DMS53 treated with DMSO at 0.1 percent for 48 hours (cell line): Measurements from ENCODE around the gene PRPF40B.

ENCODE experiments used
- DNase-seq: peaks from one replicate; lab custom pipeline; 2025; ENCODE audit not compliant: unreplicated experiment; lab: John Stamatoyannopoulos, UW

Gene PRPF40B

DNA sequence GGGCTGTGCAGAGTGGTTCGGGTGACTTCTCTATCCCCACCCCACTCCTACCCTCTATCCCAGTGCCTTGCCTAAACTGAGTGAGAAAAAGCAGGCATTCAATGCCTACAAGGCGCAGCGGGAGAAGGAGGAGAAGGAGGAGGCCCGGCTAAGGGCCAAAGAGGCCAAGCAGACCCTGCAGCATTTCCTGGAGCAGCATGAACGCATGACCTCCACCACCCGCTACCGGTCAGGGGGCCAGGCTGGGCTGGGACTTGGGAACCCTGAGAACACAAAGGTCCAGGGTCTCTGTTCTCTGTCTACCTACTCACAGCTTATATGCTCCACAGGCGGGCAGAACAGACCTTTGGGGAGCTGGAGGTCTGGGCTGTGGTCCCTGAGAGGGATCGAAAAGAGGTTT is 11.7 kb downstream of the PRPF40B start:
- DNase-seq = no peak

DNA sequence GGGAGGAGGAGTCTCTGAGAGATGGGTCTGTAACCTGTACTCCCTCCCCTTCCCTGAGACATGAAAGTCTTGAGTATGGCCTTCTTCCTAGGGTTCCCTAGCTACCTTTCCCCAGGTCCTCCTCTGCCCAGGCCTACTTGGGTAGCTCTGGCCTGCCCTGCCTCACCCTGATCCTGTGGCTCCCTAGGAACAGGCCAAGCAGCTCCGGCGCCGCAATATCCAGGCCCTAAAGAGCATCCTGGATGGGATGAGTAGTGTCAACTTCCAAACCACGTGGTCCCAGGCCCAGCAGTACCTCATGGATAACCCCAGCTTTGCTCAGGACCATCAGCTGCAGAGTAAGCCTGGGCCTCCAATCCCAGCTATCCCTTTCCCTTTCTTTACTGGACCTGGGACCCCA is 12.3 kb downstream of the PRPF40B start:
- DNase-seq = no peak

- no peak for DNase-seq
Measured at GRCh38 chr12:49636574-49636973, 13.2 kb downstream of the PRPF40B start.

DNA sequence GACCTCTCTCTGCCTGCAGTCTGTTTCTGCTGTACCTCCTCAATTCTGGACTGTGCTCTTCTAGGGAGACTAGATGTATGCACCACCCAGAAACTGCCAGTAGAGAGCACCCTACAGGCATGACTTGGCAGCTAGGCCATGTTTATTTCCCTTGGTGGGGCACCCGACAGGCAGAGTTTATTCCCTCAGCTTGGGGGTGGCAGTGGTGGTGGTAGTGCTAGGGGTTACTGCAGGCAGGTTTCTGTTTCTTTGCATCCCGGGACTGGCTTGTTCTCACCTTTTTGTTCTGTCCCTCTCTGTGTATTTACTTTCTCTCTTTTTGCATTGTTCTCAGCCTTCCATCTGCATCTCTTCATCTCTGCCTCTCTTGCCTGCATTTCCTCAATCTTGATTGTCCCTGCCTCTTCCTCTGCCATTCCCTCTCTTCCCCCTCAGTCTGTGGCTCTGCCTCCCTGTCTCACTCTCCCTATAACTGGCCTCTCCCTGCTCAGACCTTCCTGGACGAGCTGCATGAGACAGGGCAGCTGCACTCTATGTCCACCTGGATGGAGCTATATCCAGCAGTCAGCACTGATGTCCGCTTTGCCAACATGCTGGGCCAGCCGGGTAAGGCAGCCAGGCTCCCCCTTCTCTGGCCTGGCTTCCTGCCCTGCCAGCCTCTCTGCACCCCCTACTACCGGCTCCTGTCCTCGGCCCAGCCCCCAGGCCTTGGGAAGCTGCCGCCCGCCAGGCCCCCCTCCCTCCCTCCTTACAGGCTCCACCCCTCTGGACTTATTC is 13.8 kb downstream of the PRPF40B start:
- DNase-seq = peak; percentile 49

- DNase-seq = no peak
Measured at GRCh38 chr12:49641748-49642369, 18.5 kb downstream of the PRPF40B start.

DNA sequence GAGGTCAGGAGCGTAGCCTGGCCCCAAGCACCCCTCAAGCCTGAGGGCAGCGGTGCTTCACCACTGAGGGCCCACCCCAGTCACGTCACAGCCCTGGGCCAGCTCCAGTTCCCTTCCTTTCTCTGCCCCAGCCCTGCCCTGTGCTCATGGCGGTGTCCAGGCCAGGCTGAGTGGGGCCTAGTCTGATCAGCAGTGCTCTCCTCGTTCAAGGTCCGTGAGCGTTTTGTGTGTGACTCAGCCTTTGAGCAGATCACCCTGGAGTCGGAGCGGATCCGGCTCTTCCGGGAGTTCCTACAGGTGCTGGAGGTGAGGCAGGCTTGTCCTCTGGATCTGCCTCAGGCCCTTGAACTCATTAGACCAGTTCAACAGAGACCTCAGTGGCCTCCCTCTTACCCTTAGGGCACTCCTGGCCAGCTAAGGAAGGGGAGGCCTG is 19.0 kb downstream of the PRPF40B start:
- DNase-seq = no peak

DNA sequence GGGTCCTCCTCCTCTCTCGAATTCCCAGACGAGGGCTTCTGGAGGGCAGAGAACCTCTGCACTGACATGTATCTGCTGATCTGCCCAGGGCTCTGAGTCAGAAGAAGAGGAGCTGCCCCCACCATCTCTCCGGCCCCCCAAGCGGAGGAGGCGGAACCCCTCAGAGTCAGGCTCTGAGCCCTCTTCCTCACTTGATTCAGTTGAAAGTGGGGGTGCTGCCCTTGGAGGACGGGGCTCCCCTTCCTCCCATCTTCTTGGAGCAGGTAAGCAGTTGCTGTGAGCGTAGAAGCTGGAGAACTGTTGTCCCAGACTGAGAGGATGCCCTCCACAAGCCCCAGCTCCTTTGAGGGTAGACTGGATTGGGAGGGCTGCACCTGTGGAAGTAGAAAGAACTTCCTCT is 19.8 kb downstream of the PRPF40B start:
- DNase-seq = no peak

- no peak for DNase-seq
Measured at GRCh38 chr12:49643961-49644619, 20.7 kb downstream of the PRPF40B start.

- DNase-seq = peak; percentile 39
Measured at GRCh38 chr12:49644620-49644994, 21.2 kb downstream of the PRPF40B start.

- DNase-seq = no peak
Measured at GRCh38 chr12:49645146-49646039, 22.0 kb downstream of the PRPF40B start.

DNA sequence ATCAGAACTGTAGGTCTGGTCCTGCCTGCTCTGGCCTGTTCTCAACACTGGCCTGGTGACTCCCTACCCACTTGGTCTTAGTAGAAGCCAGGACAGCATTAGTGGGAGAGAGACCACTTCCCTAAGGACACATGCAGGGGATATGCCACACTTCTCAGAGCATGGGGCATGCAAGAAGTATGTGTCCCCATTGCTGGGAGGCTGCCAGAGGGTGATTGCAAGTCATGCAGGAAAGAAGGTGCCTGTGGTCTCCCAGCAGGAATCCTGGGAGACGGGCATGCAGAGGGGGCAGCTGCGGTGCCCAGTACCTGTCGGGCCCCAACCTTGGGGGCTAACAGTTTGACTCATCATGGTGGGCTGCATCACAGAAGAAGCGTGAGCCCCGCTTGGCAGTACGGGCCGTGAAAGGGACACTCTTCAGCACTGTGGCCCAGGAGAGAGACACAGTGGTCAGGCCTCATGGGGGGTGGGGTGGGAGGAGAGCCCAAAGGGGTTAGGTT is 23.0 kb downstream of the PRPF40B start:
- no peak for DNase-seq

- DNase-seq = no peak
Measured at GRCh38 chr12:49646871-49647654, 23.7 kb downstream of the PRPF40B start.

DNA sequence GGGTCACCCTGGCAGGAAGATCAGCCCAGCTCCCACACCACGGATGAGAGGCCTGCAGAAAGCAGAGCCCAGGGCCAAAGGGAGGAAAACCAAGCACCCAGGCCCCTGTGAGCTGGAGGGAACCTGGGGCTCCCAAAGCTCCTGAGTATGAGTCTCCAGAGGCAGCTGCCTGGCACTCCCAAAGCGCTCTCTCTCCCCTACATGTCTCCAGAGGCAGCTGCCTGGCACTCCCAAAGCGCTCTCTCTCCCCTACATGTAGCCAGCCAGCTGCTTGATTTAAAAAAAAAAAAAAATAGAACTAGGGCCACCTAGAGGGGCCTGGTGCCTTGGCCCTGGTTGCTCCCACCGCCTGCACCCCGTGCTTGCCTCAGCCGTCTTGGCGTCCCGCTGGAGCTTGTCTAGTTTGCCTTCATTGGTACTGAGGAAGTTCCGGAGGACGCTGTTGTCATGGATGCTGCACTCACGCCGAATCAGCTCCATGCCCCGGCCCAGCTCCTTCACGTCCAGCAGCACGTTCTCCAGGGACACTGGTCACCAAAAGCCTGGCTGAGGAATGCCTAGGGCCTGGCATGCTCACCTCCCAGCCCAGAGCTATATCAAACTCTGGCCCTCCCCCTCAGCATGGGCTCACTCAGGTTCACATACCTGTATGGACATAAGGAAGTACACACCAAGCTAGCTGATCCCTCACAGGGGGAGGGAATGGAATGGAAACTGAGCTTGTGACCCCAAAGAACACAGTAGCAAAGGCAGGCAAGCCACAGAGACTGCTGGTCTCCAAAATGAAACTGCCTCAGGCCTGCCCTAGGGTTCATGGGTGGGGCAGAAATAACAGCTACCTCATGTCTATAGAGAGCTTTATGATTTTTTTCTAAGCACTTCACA is 24.7 kb downstream of the PRPF40B start:
- no peak for DNase-seq

DNA sequence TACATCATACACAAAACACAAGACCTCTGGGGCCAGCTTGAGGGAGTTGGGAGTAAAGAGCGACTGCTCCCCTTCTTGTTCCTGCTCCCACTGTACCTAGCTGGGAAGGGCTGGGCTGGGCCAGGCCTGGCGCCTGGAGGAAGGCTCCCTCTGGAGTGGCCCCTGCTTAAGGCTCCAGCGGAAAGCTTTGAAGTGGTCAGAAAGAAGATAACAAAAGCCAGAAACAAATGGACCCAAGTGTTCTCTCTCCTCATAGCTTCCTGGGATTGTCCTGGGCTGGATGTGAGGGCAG is 25.3 kb downstream of the PRPF40B start:
- no peak for DNase-seq

- no peak for DNase-seq
Measured at GRCh38 chr12:49649445-49649844, 26.1 kb downstream of the PRPF40B start.

DNA sequence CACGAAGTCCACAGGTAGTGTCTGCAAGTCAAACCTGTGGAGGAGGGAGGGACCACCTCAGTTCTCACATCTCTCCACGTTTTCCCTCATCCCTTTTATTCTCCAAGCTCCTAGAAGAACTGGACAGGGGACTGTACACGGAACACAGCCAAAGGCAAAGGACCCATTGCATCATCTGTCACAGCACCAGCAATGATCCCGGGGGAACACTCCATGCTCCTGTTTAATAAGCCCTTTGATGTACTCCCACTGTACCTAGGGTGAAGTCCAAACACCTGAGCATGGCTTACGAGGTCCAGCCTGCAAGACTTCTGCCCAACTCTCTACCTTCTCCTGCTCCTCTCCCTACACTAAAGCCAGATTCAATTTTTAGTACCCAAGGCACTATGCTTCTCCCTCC is 26.5 kb downstream of the PRPF40B start:
- no peak for DNase-seq

DNA sequence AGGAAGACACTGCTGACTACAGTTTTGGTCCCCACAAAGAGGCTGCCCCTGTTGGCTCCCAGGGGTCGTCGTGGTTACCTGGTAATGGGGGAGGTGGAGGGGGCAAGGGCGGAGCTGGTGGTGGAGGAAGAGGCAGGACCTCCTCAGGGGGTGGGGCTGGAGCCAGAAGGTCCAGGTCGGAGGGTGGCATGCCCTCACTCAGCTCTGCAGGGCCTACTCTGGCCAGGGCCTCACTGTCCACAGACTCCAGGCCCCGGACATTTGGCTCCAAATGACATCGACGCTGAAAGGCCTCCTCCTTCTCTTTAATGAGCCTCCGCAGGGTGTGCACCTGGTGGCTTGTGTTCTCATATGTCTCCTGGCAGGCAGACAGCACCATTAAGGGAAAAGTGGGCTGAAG is 28.5 kb downstream of the PRPF40B start:
- DNase-seq = no peak

DNA sequence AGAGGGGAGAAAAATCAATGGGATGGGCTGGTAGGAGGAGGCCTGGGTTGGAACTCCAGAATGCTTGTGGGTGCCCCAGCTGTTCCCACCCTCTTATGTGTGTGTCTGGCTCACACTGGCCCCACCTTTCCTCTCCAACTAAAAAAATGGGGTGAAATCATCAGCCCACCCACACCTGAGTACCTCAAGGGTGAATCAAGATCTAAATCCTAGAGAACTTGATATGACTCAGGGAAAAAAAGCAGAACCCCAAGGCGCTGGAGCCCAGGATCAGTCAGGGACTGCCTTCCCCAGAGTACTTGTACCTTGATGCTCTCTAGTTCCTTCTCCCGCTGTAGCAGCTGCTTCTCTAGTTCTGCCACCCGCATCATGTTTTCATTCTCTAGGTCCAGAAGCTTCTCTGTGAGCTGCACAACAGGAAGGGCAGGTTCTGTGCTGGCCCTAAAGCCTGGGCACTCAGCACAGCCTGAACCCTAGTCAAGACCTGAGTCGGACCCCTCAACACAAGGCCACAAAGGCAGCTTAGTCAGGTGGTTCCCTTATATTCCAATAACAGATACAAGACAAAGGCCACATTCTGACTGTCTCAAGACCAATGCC is 29.7 kb downstream of the PRPF40B start:
- no peak for DNase-seq

DNA sequence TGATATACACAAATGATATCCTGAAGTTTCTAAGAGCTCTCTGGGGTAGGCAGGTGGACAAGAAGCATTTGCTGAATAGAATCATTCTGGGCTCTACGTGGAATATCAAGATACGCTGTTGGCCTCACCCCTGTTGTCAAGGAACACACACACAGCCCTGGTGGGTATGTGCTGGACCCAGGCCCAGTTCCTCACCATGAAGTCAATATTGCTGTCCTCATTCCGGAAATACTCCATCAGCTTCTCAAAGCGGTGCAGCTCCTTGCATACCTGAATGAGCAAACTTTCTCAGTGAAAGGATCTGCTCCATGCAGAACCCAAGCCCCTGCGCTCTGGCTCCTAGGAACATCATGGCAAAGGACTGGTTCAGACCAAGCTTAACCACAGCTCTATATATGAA is 31.4 kb downstream of the PRPF40B start:
- DNase-seq = no peak
